ENCODE results near the gene DUS3L.
"Not testable (repeated sequence)": the region's sequence is repeated elsewhere in the genome, so short reads cannot be mapped to it uniquely, and the experiment has no call there.

The DUS3L gene

DNA sequence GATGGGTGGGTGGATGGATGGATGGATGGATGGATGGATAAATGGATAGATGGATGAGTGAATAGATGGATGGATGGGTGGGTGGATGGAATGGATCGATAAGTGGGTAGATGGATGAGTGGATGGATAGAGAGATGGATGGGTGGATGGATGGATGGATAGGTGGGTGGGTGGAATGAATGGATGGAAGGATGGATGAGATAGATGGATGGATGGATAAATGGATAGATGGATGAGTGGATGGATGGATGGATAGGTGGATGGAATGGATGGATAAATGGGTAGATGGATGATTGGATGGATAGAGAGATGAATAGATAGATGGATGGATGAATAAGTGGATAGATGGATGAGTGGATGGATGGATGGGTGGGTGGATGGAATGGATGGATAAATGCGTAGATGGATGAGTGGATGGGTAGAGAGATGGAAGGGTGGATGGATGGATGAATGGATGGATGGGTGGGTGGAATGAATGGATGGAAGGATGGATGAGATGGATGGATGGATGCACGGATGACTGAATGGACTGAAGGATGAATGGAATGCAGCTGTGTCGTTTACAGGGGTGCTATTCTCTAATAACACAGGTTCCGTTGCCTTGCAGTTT is 28.2 kb downstream of the DUS3L start:
- TF ChIP-seq CTCF (conservative IDR thresholded peaks at IDR 0.05; ENCODE audit: low read depth, low read length) = no peak
- H3K4me3 ChIP-seq (ENCODE audit: low read length) = no peak overlapping the region

GRCh38 chr19:5753743-5754142 is 37.2 kb downstream of the DUS3L start:
- TF ChIP-seq CTCF (conservative IDR thresholded peaks at IDR 0.05; ENCODE audit: low read depth, low read length) = no peak
- H3K4me3 ChIP-seq (ENCODE audit: low read length) = no peak overlapping the region
- no peak for DNase-seq (ENCODE audit: low read depth)

More for the DNA sequence above, 28.2 kb downstream of the DUS3L start:
- DNase-seq (ENCODE audit: low read depth) = no peak

GRCh38 chr19:5751709-5752108 is 39.3 kb downstream of the DUS3L start:
- no peak overlapping the region for H3K4me3 ChIP-seq (ENCODE audit: low read length)
- no peak for DNase-seq (ENCODE audit: low read depth)
- no peak for TF ChIP-seq CTCF (conservative IDR thresholded peaks at IDR 0.05; ENCODE audit: low read depth, low read length)

DNA sequence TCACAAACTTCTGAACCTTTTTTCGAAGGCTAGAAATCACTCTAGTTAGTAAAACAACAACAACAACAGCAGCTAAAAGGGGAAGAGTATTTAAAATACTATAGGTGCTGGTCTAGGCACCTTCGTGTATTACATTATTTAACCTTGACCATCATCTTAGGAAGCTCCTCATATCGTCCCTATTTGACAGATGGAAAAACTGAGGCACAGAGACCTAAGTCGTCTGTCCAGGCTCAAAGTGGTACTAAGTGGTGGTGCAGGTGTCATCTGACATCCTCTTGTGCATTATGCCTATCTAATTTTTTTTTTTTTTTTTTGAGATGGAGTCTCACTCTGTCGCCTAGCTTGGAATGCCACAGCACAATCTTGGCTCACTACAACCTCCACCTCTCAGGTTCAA is 41.5 kb downstream of the DUS3L start:
- TF ChIP-seq CTCF (conservative IDR thresholded peaks at IDR 0.05; ENCODE audit: low read depth, low read length) = no peak
- no peak for DNase-seq (ENCODE audit: low read depth)
- no peak overlapping the region for H3K4me3 ChIP-seq (ENCODE audit: low read length)

DNA sequence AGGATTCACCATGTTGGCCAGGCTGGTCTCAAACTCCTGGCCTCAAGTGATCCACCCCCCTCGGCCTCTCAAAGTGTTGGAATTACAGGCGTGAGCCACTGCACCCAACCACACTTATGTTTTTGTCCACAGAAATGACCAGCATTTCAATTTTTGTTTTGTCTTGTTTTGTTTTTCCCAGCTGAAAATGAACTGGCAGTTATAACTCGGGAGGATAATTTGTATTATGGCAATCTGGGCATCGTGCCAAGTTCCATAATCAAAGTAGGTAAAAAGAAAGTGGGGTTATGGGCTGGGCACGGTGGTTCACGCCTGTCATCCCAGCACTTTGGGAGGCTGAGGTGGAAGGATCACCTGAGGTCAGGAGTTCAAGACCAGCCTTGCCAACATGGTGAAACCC is 42.0 kb downstream of the DUS3L start:
- DNase-seq (ENCODE audit: low read depth); H3K4me3 ChIP-seq (ENCODE audit: low read length): not testable (repeated sequence)

DNA sequence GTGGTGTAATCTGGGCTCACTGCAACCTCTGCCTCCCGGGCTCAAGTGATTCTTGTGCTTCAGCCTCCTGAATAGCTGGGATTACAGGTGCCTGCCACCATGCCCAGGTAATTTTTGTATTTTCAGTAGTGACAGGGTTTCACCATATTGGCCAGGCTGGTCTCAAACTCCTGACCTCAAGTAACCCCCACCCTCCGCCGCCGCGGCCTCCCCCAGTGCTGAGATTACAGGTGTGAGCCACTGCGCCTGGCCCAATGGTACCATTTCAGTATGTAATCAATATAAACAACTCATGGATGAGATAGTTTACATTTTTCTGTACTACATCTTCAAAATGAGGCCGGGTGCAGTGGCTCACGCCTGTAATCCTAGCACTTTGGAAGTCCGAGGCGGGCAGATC is 46.0 kb downstream of the DUS3L start:
- not testable (repeated sequence) for DNase-seq (ENCODE audit: low read depth); H3K4me3 ChIP-seq (ENCODE audit: low read length)

GRCh38 chr19:5743630-5744029 is 47.3 kb downstream of the DUS3L start:
- no peak for DNase-seq (ENCODE audit: low read depth)
- TF ChIP-seq CTCF (conservative IDR thresholded peaks at IDR 0.05; ENCODE audit: low read depth, low read length) = no peak
- H3K4me3 ChIP-seq (ENCODE audit: low read length) = no peak overlapping the region

DNA sequence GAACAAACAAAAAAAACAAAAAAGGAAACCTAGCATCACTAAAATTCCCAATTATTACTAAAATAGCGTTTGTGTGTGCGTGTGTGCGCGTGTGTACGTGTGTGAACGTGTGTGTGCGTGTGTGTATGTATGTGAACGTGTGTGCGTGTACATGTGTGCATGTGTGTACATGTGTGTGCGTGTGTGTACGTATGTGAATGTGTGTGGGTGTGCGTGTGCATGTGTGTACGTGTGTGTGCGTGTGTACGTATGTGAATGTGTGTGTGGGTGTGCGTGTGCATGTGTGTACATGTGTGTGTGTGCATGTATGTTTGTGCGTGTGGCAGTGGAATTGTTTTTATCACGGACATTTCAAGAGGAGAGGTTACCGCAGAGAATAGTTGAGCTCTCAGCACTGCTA is 48.9 kb downstream of the DUS3L start:
- TF ChIP-seq CTCF (conservative IDR thresholded peaks at IDR 0.05; ENCODE audit: low read depth, low read length) = no peak
- DNase-seq (ENCODE audit: low read depth) = no peak
- no peak overlapping the region for H3K4me3 ChIP-seq (ENCODE audit: low read length)

All from retinal pigment epithelial cell (primary cell).